Gastroesophageal sphincter (tissue), 4 donors: ENCODE measurements around the gene PPCDC. TPM values are rescaled to one million over a fixed set of nuclear protein-coding genes. Genes with fewer than 3 reads are reported as not detected.

Experiments used
- ATAC-seq: fragments of 150-250 bp; one replicate; pipeline ENCODE4 v1.9.1; 2016; ENCODE audit warnings: mild to moderate bottlenecking, moderate library complexity
- H3K27ac ChIP-seq, 4 donors: fragments of 200-600 bp; sonication (generic) in 3 of 4; 1 replicate in 3 of 4; 2 replicates in 1 of 4; pipeline ENCODE4 v1.5.1; 2016 to 2019
- H3K27me3 ChIP-seq: fragments of 200-600 bp; sonication (generic); one replicate; pipeline ENCODE4 v1.5.1; 2019
- H3K36me3 ChIP-seq, 2 donors: fragments of 200-600 bp; sonication (generic); one replicate each; pipeline ENCODE4 v1.5.1; 2019; ENCODE audit warnings: control low read depth in 1 of 2
- H3K4me1 ChIP-seq, 3 donors: fragments of 200-600 bp; sonication (generic); 1 replicate in 2 of 3; 2 replicates in 1 of 3; pipeline ENCODE4 v1.5.1; 2016 to 2019; ENCODE audit warnings: control low read depth in 2 of 3
- H3K4me3 ChIP-seq, 2 donors: fragments of 200-600 bp; sonication (generic); one replicate each; pipeline ENCODE4 v1.5.1; 2019; ENCODE audit warnings: mild to moderate bottlenecking in 1 of 2, moderate library complexity in 1 of 2
- H3K9me3 ChIP-seq, 3 donors: fragments of 200-600 bp; sonication (generic); one replicate each; pipeline ENCODE4 v1.5.1; 2017 to 2019; ENCODE audit warnings: control low read depth in 2 of 3
- EP300 ChIP-seq: sonication (generic); formaldehyde crosslinking; IDR thresholded peaks from one replicate; pipeline ENCODE4 v1.6.1; 2017; ENCODE audit warnings: antibody characterized with exemption, mild to moderate bottlenecking
- POLR2A ChIP-seq, 2 donors: fragments of 450-650 bp; IDR thresholded peaks; one replicate each; pipeline ENCODE4 v1.6.1; 2017; ENCODE audit warnings: antibody characterized with exemption in 2 of 2, mild to moderate bottlenecking in 2 of 2, moderate library complexity in 1 of 2
- POLR2AphosphoS5 ChIP-seq: sonication (generic); formaldehyde crosslinking; IDR thresholded peaks from one replicate; pipeline ENCODE4 v1.6.1; 2017; ENCODE audit warnings: antibody characterized with exemption
- WGBS, 2 donors: methylation state at CpG; one replicate each; pipeline ENCODE4 v1.1.5; 2018; ENCODE audit warnings: low coverage in 1 of 2; 5-methylcytosine and 5-hydroxymethylcytosine counted together
- total RNA-seq, 4 donors: library from RNA; depleted of rRNA; stranded (reverse); fragments of >200 nt; gene quantifications; one replicate each; pipeline ENCODE4 v1.1.0, GENCODE V29; 2016
- TF ChIP-seq, protein P1 (sequence below), 4 experiments: fragments of 200-600 bp in 2 of 4; fragments of 450-650 bp in 2 of 4; sonication (generic) in 1 of 4; IDR thresholded peaks; one replicate each; pipeline ENCODE4 v1.5.1; 2017 to 2019; ENCODE audit warnings: antibody characterized with exemption in 4 of 4, mild to moderate bottlenecking in 2 of 4, moderate library complexity in 2 of 4

The PPCDC gene
- total RNA-seq, 4 donors from 2014 or later, result 7.8 to 14.2 (median 12.9) TPM

GRCh38 chr15:75052972-75053747 lies 29.8 kb downstream of the PPCDC start:
- TF ChIP-seq EP300 (no peak), POLR2A (IDR thresholded peaks at IDR 0.05) (no peak), POLR2AphosphoS5 (no peak)
- TF ChIP-seq, protein P1, sequence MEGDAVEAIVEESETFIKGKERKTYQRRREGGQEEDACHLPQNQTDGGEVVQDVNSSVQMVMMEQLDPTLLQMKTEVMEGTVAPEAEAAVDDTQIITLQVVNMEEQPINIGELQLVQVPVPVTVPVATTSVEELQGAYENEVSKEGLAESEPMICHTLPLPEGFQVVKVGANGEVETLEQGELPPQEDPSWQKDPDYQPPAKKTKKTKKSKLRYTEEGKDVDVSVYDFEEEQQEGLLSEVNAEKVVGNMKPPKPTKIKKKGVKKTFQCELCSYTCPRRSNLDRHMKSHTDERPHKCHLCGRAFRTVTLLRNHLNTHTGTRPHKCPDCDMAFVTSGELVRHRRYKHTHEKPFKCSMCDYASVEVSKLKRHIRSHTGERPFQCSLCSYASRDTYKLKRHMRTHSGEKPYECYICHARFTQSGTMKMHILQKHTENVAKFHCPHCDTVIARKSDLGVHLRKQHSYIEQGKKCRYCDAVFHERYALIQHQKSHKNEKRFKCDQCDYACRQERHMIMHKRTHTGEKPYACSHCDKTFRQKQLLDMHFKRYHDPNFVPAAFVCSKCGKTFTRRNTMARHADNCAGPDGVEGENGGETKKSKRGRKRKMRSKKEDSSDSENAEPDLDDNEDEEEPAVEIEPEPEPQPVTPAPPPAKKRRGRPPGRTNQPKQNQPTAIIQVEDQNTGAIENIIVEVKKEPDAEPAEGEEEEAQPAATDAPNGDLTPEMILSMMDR (IDR thresholded peaks at IDR 0.05), result no peak
- H3K4me3 ChIP-seq, result no peak overlapping the region
- no peak overlapping the region for H3K27ac ChIP-seq
- H3K27me3 ChIP-seq, result no peaks in the 10 kb centered on the region
- H3K9me3 ChIP-seq, result no peaks in the 10 kb centered on the region
- peaks cover 0 to 23% (median 12%) of the 10 kb centered on the region in 3 donors for H3K4me1 ChIP-seq
- no peak for ATAC-seq
- no peaks in the 10 kb centered on the region for H3K36me3 ChIP-seq
- WGBS, 2 donors, result 100% methylated on average over 1 to 3 of the region's 5 CpGs

DNA sequence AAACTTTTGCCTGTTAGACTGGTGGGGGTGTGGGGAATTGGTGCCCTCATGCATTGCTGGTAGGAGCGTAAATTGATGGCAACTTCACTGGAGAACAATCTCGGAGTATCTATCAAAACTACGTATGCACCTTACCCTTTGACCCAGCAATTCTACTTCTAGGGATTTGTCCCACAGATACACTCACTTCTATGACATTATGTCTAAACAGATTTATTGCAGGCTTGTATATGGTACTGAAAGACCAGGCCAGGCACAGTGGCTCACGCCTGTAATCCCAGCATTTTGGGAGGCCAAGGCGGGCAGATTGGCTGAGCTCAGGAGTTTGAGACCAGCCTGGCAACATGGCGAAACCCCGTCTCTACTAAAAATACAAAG lies 30.3 kb downstream of the PPCDC start:
- 92 to 100% methylated on average over 3 to 4 of the region's 7 CpGs for WGBS, 2 donors
- Histone ChIP-seq H3K4me1 (peaks cover 0 to 17% (median 11%) of the 10 kb centered on the region in 3 donors), H3K9me3 (no peaks in the 10 kb centered on the region), H3K27me3 (no peaks in the 10 kb centered on the region), H3K4me3 (no peak overlapping the region), H3K27ac (no peak overlapping the region), H3K36me3 (no peaks in the 10 kb centered on the region)
- ATAC-seq, result no peak
- TF ChIP-seq, protein P1 (IDR thresholded peaks at IDR 0.05), result no peak

GRCh38 chr15:75054172-75054897 lies 30.9 kb downstream of the PPCDC start:
- ATAC-seq, result no peak
- Histone ChIP-seq H3K27me3 (no peaks in the 10 kb centered on the region), H3K9me3 (no peaks in the 10 kb centered on the region), H3K27ac (no peak overlapping the region), H3K4me1 (peaks cover 0 to 11% (median 5%) of the 10 kb centered on the region in 3 donors), H3K36me3 (no peaks in the 10 kb centered on the region), H3K4me3 (no peak overlapping the region)
- 63% methylated on average over 2 to 3 of the region's 3 CpGs for WGBS, 2 donors
- TF ChIP-seq POLR2AphosphoS5, result no peak
- no peak for TF ChIP-seq POLR2A (IDR thresholded peaks at IDR 0.05)
- TF ChIP-seq, protein P1 (IDR thresholded peaks at IDR 0.05), result no peak
- no peak for TF ChIP-seq EP300

DNA sequence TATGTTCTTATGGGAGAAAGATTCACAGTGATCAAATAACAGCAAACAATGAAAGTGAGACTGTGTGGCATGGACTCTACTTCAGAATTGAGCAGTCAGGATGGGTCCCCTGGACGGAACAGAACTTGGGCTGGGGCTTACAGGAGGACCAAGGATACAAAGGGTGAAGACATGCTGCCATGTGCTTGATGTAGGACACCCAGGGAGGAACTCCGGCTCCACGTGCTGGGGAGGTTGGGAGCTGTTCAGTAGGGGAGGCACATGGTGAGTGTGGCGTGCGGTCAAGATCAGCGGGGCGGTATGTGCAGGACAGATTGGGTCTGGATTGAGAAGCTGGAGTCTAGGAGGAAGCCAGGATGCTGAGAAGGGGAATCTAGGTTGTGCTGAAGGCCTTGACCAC lies 32.6 kb downstream of the PPCDC start:
- Histone ChIP-seq H3K4me3 (no peak overlapping the region), H3K9me3 (no peaks in the 10 kb centered on the region), H3K27me3 (no peaks in the 10 kb centered on the region), H3K36me3 (peaks cover 0 to 4% of the 10 kb centered on the region in 2 donors), H3K27ac (no peak overlapping the region), H3K4me1 (no peaks in the 10 kb centered on the region)
- ATAC-seq, result no peak
- TF ChIP-seq POLR2AphosphoS5 (no peak), POLR2A (IDR thresholded peaks at IDR 0.05) (no peak), EP300 (no peak)
- TF ChIP-seq, protein P1 (IDR thresholded peaks at IDR 0.05), result no peak
- WGBS, 2 donors, result 90 to 95% methylated on average over 6 to 7 of the region's 7 CpGs
